ENCODE results near the gene NARF.
"Not testable (repeated sequence)": the region's sequence is repeated elsewhere in the genome, so short reads cannot be mapped to it uniquely, and the experiment has no call there.

The NARF gene

DNA sequence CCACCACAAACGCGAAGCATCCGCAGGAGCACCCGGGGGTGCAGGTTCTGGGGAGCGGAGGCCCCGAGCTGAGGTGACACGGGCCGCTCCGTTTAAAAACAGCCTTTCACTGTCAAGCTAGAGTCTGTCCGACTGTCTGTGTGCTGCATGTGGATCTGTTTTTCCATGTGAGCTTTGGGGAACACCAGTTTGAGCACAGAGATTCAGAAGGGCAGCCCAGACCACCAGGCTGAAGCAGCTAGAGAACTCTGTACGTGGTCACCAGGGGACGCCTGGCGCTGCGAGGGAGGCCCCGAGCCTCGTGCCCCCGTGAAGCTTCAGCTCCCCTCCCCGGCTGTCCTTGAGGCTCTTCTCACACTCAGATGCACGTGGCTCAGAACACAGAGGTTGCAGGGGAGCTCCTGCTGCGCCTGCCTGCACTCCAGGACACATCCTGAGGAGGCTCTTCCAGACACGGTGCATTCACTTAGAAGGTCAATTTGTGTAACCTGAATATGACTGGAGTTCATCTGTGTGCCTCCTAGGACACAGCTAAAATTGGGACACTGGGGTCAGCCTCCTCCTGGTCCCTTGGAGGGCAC, 45.3 kb downstream of the NARF start:
- no peak for DNase-seq

DNA sequence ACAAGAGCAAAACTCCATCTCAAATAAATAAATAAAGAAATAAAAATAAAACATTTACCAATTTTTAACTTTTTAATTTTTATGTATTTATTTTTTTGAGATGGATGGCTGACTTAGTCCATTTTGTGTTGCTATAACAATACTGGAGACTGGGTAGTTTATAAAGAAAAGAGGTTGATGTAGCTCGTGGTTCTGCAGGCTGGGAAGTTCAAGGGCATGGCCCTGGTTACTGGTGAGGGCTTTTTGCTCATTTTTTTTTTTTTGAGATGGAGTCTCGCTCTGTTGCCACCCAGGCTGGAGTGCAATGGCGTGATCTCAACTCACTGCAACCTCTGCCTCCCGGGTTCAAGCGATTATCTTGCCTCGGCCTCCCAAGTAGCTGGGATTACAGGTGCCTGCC, 46.8 kb downstream of the NARF start:
- DNase-seq = no peak

DNA sequence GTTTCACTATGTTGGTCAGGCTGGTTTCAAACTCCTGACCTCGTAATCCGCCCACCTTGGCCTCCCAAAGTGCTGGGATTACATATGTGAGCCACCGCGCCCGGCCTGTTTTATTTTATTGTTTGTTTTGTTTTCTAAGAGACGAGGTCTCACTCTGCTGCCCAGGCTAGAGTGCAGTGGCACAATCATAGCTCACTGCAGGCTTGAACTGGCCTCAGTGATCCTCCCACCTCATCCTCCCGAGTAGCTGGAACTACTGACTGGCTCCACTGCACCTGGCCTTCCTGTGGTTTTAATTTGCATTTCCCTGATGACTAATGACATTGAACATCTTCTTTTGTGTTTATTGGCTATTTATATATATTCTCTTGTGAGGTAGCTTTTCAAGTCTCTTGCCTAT, 47.9 kb downstream of the NARF start:
- not testable (repeated sequence) for DNase-seq

DNA sequence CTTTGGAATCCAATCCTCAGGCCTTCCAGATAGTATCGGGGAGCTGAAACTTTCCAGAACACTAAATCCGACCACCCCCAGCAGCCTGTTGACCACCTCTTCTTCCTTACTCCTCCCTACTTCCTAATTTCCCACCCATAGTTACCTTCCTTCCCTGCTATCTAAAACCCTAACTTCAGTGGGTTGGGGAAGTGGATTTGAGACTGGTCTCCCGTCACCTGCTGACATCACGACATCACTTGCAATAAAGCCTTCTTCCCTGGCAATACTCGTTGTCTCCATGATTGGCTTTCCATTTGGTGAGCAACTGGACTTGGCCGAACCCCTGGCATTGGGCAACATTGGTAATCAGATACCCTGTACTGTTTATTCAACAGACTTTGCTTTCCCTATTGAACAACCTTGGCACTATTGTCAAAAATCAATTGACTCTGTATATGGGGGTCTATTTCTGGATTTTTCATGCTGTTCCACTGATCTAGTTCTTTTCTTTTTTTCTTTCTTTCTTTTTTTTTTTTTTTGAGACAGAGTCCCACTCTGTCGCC, 49.2 kb downstream of the NARF start:
- no peak for DNase-seq

DNA sequence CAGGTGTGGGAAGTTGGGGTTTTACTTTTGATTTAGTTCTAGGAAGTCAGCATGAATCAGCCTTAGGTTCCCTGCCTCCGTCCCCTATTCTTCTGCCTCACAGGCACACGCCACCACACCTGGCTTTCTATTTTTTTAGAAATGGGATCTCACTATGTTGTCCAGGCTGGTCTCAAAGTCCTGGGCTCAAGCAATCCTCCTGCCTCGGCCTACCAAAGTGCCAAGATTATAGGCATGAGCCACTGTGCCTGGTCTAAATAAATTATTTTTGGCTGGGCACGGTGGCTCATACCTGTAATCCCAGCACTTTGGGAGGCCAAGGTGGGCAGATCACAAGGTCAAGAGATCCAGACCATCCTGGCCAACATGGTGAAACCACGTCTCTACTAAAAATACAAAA, 53.1 kb downstream of the NARF start:
- DNase-seq = not testable (repeated sequence)

DNA sequence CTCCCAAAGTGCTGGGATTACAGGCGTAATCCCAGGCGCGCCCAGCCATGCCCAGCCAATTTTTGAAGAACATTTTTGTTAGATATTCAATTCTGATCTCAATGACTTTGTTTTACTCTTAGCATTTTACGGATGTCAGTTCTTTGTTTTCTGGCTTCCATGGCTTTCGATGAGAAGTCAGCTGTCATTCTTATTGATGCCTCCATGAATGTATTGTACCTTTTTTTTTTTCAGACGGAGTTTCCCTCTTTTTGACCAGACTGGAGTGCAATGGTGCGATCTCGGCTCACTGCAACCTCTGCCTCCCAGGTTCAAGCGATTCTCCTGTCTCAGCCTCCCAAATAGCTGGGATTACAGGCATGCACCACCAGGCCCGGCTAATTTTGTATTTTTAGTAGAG, 55.3 kb downstream of the NARF start:
- not testable (repeated sequence) for DNase-seq

DNA sequence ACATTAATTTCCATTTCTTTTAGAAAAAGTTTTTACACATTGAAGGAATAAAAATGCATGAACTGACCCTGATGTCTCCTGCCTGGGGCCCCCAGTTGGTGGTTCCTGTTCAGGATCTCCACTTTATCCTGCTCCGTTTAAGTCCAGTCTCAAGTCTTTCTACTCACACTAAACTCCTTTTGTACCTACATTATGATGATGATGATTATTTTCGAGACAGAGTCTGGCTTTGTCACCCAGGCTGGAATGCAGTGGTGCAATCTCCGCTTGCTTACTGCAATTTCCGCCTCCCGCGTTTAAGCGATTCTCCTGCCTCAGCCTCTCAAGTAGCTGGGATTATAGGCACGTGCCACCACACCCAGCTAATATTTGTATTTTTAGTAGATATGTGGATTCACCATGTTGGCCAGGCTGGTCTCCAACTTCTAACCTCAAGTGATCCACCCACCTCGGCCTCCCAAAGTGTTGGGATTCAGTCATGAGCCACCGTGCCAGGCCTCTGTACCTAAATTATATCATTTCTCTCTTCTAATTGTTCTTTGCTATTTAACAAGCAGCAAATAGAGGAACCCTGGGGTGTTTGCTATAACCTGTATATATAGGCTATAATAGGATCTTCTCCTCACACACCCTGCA, 58.8 kb downstream of the NARF start:
- no peak for DNase-seq

DNA sequence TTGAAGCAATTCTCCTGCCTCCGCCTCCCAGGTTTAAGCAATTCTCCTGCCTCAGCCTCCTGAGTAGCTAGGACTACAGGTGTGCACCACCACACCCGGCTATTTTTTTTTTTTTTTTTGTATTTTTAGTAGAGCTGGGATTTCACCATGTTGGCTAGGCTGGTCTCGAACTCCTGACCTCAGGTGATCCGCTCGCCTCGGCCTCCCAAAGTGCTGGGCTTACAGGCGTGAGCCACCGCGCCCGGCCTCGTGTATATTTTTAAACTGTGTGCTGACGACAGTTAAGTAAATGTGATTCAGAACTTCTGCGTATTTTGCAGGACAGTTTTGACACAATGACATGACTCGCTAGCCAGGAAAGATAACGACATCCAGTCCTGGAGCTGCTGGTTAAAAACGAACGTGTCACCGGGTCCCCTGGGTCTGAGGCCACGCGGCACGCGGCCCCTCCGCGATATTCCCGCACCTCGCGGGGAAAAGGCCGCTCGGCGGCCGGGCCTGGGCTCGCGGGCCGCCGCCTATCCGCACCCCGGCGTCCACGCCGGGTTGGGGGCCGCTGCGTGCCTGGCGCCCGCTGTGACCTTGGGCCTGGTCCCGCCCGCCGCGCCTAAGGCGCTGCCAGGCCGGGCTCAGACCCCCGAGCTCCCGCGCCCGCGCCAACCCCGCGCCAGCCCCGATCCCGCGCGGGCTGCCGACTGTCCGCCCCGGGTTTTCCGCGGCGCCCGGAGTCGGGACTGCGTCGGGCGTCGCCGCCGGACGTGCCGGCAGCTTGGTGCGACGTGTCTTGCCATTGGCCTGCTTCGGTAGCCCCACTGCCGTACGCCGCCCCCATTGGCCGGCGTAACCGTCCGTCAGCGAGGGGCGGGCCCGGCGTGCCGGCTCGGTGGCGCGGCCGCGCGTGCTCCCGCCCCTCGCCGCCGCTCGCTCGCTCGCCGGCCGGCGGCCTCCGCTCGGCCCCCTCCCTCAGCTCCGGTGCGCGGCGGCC, 60.6 kb downstream of the NARF start, which contains the start of gene FOXK2:
FOXK2 (plus strand) TSS at position 907 of the 985 bp plus-strand sequence. CDS start 157 bp downstream, outside the sequence.
- no peak for DNase-seq

DNA sequence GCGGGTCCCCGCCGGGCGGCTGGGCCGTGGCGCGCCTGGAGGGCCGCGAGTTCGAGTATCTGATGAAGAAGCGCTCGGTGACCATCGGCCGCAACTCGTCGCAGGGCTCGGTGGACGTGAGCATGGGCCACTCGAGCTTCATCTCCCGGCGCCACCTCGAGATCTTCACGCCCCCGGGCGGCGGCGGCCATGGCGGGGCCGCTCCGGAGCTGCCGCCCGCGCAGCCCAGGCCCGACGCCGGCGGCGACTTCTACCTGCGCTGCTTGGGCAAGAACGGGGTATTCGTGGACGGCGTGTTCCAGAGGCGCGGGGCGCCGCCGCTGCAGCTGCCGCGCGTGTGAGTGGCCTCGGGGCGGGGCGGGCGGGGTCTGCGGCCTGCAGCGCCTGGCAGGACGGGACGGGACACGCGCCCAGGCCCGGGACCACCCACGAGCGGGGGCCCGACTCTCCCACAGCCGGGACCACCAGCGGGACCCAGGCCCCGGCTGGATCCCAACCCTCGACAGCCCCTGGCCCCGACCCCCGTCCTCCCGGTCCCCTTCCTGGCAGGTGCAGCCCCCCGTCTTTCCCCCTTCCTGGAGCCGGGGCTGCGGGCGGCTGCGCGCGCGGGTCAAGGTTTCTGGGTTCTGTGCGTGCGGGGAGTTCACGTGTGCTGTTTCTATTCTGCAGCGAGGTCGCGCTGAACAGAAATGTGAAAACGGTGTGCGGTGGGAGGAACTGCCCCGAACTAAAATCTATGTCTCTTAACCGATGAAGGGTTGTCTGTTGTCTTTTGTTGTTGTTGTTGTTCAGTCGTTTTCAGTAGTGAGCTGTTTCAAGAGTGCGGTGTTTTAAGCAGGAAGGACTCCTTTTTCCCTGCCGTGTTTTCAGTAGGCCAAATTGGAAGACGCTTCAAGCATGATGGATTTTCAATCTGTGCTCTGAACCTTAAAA, 61.7 kb downstream of the NARF start:
- DNase-seq = no peak

DNA sequence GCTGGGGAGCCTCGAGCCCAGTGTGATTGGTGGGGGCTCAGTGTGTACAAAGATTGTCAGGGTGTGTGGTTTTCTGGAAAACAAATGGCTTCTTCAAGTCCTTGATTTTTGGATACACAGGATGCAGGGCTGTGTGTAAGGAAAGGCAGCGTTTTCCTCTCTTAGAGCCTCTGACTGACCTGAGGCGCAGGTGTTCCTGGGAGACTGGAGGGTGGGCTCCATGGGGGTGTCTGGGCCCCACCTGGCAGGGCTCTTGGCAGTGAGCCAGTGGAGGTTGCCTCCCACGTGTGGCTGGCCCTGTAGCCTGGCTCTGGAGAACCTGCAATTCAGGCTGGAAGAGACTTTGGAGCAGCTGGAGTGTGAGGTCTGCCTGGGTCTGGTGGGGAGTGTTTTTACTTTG, 66.0 kb downstream of the NARF start:
- DNase-seq = peak; percentile 53

DNA sequence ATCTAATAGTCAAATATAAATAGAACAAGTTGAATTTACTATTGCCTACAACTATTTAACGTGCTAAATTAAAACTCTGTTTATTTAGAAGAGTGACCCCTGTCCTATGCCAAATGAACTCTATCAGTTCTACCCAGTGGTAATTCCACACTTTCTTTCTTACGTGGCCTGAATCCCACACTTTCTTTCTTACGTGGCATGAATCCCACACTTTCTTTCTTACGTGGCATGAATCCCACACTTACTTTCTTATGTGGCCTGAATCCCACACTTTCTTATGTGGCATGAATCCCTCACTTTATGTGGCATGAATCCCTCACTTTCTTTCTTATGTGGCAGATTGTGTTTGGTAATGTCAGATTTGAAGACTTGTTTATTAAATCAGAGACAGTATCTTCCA, 67.2 kb downstream of the NARF start:
- DNase-seq = no peak

DNA sequence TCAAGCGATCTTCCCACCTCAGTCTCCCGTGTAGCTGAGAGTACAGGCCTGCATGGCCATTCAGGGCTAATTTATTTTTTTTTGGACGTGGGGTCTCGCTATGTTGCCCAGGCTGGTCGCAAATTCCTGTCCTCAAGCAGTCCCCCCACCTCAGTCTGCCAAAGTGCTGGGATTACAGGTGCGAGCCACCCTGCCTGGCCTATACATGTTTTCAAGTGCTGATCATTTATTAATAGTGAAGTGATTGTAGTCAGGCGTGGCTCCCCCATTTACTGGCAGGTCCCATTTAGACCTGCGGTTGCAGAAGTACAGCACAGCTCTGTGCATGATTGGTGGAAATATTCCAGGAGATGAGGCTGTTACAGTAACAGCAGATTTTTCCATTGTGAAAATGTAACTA, 69.4 kb downstream of the NARF start:
- no peak for DNase-seq

DNA sequence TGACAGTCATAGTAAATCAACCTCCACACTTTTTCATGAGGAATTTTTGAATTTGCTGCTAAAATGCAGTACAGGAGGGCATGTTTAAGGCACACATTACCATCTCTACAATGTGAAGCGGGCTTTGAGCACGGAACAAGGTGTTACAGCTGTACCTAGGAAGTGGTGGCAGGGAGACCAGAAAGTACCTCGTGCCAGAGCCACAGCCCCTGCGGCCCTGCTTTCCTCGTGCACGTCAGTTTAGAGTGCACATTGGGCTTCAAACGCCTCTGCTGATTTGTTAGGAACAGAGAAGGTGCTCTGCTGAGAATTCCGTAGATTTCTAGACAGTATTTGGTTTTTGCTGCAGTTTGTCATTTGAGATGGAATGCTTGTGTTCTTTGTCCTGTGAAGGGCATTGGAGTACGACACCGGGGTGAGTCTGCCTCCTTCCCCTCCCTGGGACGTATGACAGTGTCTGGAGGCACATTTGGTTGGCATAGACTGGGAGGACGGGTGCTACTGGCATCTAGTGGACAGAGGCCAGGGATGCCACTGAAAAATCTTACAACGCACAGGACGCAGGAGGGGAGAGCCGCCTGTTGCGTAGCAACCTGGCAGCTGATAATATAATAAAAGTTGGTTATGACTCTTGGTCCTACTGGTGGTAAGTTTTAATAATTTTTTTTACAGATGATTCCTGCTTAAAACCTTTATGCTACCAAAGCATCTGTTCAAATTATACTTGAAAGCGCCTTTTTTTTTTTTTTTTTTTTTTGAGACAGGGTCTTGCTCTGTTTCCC, 70.1 kb downstream of the NARF start:
- DNase-seq = no peak

DNA sequence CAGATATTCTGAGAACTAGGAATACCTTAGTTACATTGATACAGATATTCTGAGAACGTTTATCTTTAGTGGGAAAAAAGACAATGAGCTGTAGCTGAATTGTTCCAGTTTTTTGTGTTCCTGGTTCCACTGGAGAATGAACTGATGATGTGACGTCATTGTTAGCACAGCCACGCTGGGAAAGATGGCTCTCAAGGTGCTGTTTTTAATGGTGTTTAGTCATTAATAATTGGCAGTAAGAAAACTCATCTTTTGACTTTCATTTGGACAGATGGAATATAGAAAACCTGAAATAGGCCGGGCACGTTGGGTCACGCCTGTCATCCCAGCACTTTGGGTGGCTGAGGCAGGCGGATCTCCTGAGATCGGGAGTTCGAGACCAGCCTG, 71.4 kb downstream of the NARF start:
- no peak for DNase-seq

DNA sequence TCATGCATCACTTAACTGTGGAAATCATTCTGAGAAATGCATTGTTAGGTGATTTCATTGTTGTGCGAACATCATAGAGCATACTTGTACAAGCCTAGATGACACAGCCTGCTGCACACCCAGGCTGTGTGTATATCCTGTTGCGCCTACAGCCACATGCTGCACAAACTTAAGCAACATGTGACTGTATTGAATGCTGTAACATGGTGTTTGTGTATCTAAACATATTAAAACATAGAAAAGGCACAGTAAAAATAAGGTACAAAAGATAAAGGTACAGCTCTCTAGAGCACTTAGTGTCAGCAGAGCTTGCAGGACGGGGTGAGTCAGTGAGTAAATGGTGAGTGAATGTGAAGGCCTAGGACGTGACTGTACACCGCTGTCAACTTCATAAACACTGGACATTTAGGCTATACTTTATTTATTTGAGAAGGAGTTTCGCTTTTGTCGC, 72.9 kb downstream of the NARF start:
- DNase-seq = no peak

DNA sequence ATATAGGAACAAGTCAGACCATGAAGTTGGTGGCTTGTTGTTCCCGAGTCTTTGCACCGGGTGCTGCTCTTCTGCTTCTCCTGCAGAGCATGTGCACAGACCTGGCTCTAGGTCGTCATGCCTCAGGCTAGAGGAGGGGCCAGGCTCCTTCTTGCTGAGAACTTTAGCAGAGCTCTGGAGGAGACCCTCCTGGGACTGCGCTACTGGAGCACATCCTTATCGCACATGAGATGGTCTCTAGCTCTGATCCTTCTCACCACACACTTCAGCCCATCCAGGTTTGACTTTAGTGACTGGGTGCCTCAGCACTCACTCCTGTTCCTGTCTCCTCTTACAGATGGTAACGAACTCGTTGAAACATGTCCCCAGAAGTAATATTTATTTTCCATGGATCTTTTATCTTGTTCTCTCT, 75.9 kb downstream of the NARF start:
- no peak for DNase-seq

DNA sequence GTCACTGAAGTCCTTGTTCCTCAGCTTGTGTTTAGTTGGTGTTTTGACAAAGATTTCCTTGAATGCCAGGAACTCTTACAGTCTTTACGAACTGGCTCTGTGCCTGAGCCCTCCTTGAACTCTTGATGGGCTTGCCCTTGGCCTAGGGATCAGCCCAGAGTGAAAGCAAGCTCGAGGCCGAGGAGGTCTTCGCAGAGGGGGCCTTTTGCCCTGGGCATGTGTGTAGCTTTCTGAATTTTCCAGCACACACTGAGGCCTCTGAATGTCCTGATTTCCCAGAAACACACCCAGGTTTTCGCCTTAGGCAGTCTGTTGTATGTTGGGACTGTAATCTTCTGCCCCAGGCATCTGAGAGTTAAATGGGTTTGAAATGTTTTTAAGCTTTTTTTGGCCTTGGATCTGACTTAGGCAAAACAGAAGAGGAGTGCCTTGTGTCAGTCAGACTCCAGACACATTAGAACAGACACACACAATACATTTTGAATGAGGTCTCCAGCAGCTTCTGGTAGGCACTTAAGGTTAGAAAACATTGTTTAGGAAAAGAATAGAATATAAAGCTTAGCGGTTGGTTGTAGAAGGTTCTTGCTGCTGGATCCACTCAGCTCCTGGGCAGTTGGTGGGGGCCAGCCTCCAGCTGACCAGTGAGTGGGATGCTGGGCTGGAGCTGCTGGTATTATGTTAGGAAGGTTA, 78.1 kb downstream of the NARF start:
- no peak for DNase-seq

DNA sequence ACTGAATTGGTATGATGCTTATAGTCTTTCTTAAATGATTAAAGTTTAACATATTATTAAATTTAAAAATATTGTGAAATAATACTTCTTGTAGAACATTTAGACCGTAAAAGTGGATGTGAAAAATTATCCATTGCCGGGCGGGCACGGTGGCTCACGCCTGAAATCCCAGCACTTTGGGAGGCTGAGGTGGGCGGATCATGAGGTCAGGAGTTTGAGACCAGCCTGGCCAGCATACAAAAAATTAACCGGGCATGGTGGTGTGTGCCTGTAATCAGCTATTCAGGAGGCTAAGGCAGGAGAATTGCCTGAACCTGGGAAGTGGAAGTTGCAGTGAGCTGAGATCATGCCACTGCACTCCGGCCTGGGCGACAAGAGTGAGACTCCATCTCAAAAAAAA, 78.7 kb downstream of the NARF start:
- DNase-seq = not testable (repeated sequence)

DNA sequence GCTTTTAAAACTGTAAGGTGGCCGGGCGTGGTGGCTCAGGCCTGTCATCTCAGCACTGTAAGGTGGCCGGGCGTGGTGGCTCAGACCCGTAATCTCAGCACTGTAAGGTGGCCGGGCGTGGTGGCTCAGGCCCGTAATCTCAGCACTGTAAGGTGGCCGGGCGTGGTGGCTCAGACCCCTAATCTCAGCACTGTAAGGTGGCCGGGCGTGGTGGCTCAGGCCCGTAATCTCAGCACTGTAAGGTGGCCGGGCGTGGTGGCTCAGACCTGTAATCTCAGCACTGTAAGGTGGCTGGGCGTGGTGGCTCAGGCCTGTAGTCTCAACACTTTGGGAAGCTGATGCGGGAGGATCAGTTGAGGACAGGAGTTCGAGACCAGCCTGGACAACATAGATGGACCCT, 80.5 kb downstream of the NARF start:
- not testable (repeated sequence) for DNase-seq
